GM10266 (cell line): ENCODE measurements around the gene USP34.

Experiments used
- DNase-seq: peaks from one replicate; pipeline ENCODE4 v3.0.0; 2012; ENCODE audit errors: extremely low spot score
- TF ChIP-seq, protein P1 (sequence below): IDR thresholded peaks from 2 replicates; pipeline ENCODE4 v1.5.1; 2012; ENCODE audit warnings: mild to moderate bottlenecking, low read depth; ENCODE audit not compliant: control insufficient read depth, insufficient read depth; ENCODE audit errors: missing control alignments

The USP34 gene

GRCh38 chr2:61423714-61424113 is 47.2 kb downstream of the USP34 start:
- TF ChIP-seq, protein P1, sequence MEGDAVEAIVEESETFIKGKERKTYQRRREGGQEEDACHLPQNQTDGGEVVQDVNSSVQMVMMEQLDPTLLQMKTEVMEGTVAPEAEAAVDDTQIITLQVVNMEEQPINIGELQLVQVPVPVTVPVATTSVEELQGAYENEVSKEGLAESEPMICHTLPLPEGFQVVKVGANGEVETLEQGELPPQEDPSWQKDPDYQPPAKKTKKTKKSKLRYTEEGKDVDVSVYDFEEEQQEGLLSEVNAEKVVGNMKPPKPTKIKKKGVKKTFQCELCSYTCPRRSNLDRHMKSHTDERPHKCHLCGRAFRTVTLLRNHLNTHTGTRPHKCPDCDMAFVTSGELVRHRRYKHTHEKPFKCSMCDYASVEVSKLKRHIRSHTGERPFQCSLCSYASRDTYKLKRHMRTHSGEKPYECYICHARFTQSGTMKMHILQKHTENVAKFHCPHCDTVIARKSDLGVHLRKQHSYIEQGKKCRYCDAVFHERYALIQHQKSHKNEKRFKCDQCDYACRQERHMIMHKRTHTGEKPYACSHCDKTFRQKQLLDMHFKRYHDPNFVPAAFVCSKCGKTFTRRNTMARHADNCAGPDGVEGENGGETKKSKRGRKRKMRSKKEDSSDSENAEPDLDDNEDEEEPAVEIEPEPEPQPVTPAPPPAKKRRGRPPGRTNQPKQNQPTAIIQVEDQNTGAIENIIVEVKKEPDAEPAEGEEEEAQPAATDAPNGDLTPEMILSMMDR, result no peak
- DNase-seq, result no peak

DNA sequence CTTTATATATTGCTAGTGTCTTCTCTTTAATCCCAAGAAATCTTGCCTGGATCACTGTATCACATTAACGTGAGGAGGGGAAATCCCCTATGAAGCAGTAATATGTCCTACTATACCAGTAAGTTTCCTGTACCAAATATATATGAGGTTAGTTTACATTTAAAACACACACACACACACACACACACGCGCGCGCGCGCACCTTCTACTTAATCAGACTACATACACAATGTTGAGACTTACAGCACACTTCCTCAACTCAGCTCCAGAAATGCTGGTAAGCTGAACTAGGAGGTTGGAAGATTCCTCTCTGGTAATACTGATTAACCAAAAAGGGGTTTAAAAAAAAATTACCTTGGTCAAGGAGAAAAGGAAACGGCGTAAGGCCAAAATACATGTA is 49.3 kb downstream of the USP34 start:
- no peak for DNase-seq
- TF ChIP-seq, protein P1, result no peak

DNA sequence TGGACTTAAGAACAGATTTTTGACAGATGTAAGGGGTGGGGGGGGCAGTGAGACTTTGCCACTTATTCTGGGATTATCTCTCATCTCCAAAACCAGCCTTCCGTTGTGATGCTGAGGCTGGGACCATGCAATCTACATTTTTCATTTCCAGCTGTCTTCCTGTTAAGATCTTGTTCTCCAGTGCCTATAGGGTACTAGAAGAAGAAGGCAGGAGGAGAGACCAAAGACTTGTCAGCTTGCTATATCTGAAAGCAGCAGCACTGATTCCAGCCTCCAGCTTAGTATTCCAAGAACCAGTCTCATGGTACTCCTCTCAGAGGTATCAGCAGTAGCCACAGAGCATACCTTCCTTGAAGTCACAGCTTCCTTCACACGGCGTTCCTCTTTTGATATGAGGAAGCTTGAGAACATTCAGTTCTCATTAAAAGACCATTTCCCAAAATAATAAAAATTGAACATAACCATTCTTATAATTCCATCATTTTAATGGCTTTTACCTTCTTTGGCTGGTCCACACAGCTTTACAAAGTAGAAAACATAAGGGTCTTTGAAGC is 49.8 kb downstream of the USP34 start:
- DNase-seq, result no peak

GRCh38 chr2:61419570-61419969 is 51.3 kb downstream of the USP34 start:
- TF ChIP-seq, protein P1, result no peak
- no peak for DNase-seq

More for the DNA sequence above, 49.8 kb downstream of the USP34 start:
- TF ChIP-seq, protein P1, result no peak

GRCh38 chr2:61419129-61419528 is 51.8 kb downstream of the USP34 start:
- TF ChIP-seq, protein P1, result no peak
- no peak for DNase-seq

DNA sequence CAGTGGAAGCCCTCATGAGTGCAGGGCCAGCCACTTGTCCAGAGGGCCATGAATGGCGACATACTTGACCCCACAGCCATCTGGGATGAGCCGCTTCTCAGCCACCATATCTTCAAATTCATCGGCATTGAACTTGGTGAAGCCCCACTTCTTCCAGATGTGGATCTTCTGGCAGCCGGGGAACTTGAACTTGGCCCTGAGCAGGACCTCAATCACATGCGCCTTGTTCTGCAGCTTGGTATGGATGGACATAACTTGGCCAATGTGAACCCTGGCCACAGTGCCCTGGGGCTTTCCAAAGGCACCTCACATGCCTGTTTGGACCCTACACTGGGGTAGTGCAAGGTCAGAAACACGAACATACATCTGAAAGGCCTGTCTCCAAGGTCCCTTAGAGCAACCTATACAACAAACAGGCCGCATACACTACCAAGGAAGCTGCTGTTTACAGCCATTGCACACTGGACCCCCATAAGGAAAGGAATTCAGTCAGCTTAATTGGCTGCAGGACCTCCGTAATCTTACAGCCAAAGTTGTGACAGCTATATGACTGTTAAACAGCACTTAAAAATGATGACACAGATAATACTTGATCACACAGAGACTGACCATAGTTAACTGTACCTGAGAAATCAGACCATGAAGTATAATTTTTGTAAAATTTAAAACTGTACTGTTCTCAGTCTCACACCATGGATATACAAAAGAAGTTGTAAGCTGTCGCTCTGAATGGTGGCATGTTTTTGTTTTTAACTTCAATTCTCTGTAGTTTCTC is 53.8 kb downstream of the USP34 start:
- DNase-seq, result no peak
- TF ChIP-seq, protein P1, result no peak

DNA sequence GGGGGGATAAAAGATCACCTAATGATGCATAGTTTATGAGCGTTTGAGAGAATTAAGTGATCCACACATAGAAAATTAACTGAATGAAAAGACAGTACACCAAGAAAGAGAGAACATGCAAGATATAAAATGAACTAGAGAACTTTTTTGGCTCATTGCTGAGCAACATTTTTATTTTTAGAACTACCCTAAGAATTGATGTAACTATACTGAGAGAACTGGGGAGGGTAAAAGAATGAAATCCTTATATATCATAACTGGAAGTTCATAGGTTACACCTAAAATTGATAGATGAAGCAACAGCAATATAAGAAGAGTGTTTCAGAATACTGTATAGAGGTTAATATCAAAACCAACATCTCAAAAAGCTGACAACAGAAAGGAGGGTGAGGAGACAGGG is 55.6 kb downstream of the USP34 start:
- DNase-seq, result no peak

More for the DNA sequence above, 55.6 kb downstream of the USP34 start:
- TF ChIP-seq, protein P1, result no peak
